GM21529 (cell line): Measurements from ENCODE around the gene ZNHIT3.
A peak's percentile ranks its signal among the peaks of the same experiment; 100 is the strongest.

Experiments used
- ATAC-seq: cut with Tn5 transposase; IDR thresholded peaks from one replicate; pipeline ENCODE4 v1.9.1; 2021; ENCODE audit not compliant: unreplicated experiment

The ZNHIT3 gene

DNA sequence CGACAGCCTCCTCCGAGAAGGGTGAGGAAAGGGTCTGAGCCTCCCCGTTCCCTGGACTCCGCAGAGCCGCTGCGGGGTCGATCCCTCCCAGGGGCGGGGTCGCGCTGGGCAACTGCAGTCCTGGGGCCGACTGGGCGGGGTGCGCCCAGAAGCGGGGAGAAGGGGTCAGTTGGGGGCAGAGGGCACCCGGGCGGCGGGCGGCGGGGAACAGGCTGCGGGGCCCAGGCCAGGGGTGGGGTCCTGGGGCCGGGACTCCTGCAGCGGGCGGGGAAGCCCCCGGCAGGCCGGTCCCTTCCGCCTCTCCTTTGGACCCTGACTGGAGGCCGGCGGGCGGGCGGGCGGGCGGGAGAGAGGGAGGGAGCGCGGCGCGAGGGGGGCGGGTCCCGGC lies 58.6 kb downstream of the ZNHIT3 start:
- ATAC-seq: peak; percentile 29
